Panc1 (cell line): ENCODE data around the gene THRB. TPM values are rescaled to one million over a fixed set of nuclear protein-coding genes. Genes with fewer than 3 reads are reported as not detected.

Experiments used
- ATAC-seq: fragments of 200-7000 bp; cut with Tn5 transposase; 2 replicates; pipeline ENCODE4 v1.9.1; 2020; ENCODE audit warnings: mild to moderate bottlenecking, moderate library complexity
- BruUV-seq: library from RNA; stranded (reverse); fragments of 400-500 nt; replicated peaks from 2 replicates; lab custom pipeline; 2021; lab: Mats Ljungman, UMichigan
- CTCF ChIA-PET: fragments of 300-600 bp; sonication (Branson Sonifier 250); formaldehyde crosslinking; loops from one replicate; lab custom pipeline; 2022; ENCODE audit warnings: antibody characterized with exemption; lab: Charles Lee
- POLR2A ChIA-PET: fragments of 300-600 bp; sonication (Branson Sonifier 250); formaldehyde crosslinking; loops from one replicate; lab custom pipeline; 2022; ENCODE audit warnings: antibody characterized with exemption; lab: Charles Lee
- DNase-seq: peaks from one replicate; pipeline ENCODE4 v3.0.0-alpha.2; 2010; ENCODE audit warnings: low read depth, low spot score
- H3K27ac ChIP-seq: 2 replicates; pipeline ENCODE4 v1.5.1; 2011; ENCODE audit warnings: mild to moderate bottlenecking, low read length, inconsistent platforms
- H3K27me3 ChIP-seq: fragments of 200-500 bp; sonication (Bioruptor generic); 2 replicates; pipeline ENCODE4 v1.6.0; 2014; ENCODE audit warnings: low read length, inconsistent platforms; ENCODE audit not compliant: control insufficient read depth, insufficient read depth
- H3K36me3 ChIP-seq: fragments of 200-500 bp; sonication (Bioruptor generic); 2 replicates; pipeline ENCODE4 v1.5.1; 2014; ENCODE audit warnings: inconsistent platforms, mild to moderate bottlenecking, low read length, moderate library complexity; ENCODE audit not compliant: control insufficient read depth, insufficient read depth
- H3K4me1 ChIP-seq: 2 replicates; pipeline ENCODE4 v1.5.1; 2011; ENCODE audit warnings: inconsistent platforms, mild to moderate bottlenecking, low read length, moderate library complexity; ENCODE audit not compliant: control insufficient read depth, insufficient read depth
- H3K4me3 ChIP-seq, 2 experiments: 2 replicates each; pipeline ENCODE4 v1.5.1; 2011 to 2012; ENCODE audit warnings: low read depth in 2 of 2, low read length in 2 of 2, mild to moderate bottlenecking in 2 of 2, inconsistent platforms in 1 of 2, moderate library complexity in 1 of 2
- H3K9me3 ChIP-seq: fragments of 200-500 bp; sonication (Bioruptor generic); 2 replicates; pipeline ENCODE4 v1.5.1; 2014; ENCODE audit warnings: low read depth, mild to moderate bottlenecking, inconsistent platforms, low read length, moderate library complexity; ENCODE audit not compliant: control insufficient read depth, insufficient read depth
- POLR2AphosphoS5 ChIP-seq: IDR thresholded peaks from 2 replicates; pipeline ENCODE4 v1.6.1; 2012; ENCODE audit warnings: mild to moderate bottlenecking, low read depth, low read length, moderate library complexity
- SIN3A ChIP-seq: IDR thresholded peaks from 2 replicates; pipeline ENCODE4 v1.6.1; 2012; ENCODE audit warnings: low read depth, mild to moderate bottlenecking, low read length, moderate library complexity, borderline replicate concordance; ENCODE audit not compliant: insufficient read depth
- TCF7L2 ChIP-seq: IDR thresholded peaks from 2 replicates; pipeline ENCODE4 v1.6.1; 2011; ENCODE audit warnings: mild to moderate bottlenecking, low read depth, low read length, inconsistent platforms
- in situ Hi-C: cut with HindIII; loops from 2 replicates; pipeline ENCODE4 v1.10.0; 2016; ENCODE audit warnings: low sequenced_read_pairs, low pct_unique_long_range_greater_than_20kb
- intact Hi-C: fragments of 100-400 bp; cut with micrococcal nuclease; formaldehyde crosslinking; loops from one replicate; pipeline ENCODE4 v1.10.0; 2022; ENCODE audit not compliant: unreplicated experiment
- total RNA-seq: library from RNA; stranded (reverse); gene quantifications from one replicate; pipeline ENCODE4 v1.2.1, GENCODE V29; 2021; ENCODE audit not compliant: unreplicated experiment
- TF ChIP-seq, protein P1 (sequence below), 2 experiments: IDR thresholded peaks; 2 replicates each; pipeline ENCODE4 v1.6.1; 2011 to 2012; ENCODE audit warnings: low read depth in 2 of 2, control low read depth in 1 of 2, low read length in 1 of 2, mild to moderate bottlenecking in 1 of 2, moderate library complexity in 1 of 2; ENCODE audit not compliant: insufficient read depth in 1 of 2
- TF ChIP-seq, protein P2 (sequence below): fragments of 450-650 bp; IDR thresholded peaks from 2 replicates; pipeline ENCODE4 v1.5.1; 2017; ENCODE audit warnings: mild to moderate bottlenecking

The THRB gene
- total RNA-seq, 1 experiment from 2014 or later = 3.9 TPM

DNA sequence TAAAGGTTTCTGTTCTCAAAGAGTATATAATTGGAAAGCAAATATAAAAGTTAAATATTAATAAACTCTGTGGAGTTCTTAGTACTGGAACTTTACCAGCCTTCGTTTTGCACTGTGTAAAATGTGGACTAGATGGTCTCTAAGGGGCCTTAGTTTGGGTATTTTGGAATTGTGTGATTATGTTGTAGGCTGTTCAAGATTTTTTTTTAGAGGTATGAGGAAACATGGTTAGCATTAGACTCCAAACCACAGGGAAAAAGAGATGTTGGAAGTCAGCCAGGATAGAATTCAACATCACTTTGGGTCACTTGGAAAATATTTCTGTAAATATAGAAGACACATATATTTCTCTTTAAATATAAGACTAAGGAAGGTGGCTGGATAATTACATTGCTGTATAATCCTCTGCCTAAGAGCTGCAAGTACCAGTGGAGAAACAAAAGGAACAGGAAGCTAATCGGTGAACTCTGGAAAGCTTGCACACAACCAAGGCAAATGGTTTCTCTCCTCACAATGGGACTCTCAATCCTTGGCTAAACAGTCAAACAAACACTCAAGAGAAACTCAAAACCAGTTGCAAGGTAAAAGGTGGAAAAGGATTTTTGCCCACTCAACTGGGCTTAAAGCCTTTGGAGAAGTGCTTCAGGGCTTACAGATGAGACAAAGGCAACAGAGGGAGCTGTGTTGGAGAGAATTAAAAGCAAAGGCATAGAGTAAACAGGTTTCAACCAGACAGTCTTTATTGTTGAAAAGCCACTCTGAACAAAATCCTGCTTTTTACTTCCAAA, 407.8 kb downstream of the THRB start:
- Histone ChIP-seq H3K9me3 (no peaks in the 10 kb centered on the region), H3K27me3 (no peaks in the 10 kb centered on the region), H3K27ac (no peak overlapping the region), H3K4me3 (no peak overlapping the region), H3K36me3 (no peaks in the 10 kb centered on the region), H3K4me1 (no peaks in the 10 kb centered on the region)
- CTCF ChIA-PET = no interaction called here
- BruUV-seq = no TSS peak
- no peak for DNase-seq
- TF ChIP-seq TCF7L2 (no peak), SIN3A (no peak), POLR2AphosphoS5 (no peak)
- TF ChIP-seq, protein P1, sequence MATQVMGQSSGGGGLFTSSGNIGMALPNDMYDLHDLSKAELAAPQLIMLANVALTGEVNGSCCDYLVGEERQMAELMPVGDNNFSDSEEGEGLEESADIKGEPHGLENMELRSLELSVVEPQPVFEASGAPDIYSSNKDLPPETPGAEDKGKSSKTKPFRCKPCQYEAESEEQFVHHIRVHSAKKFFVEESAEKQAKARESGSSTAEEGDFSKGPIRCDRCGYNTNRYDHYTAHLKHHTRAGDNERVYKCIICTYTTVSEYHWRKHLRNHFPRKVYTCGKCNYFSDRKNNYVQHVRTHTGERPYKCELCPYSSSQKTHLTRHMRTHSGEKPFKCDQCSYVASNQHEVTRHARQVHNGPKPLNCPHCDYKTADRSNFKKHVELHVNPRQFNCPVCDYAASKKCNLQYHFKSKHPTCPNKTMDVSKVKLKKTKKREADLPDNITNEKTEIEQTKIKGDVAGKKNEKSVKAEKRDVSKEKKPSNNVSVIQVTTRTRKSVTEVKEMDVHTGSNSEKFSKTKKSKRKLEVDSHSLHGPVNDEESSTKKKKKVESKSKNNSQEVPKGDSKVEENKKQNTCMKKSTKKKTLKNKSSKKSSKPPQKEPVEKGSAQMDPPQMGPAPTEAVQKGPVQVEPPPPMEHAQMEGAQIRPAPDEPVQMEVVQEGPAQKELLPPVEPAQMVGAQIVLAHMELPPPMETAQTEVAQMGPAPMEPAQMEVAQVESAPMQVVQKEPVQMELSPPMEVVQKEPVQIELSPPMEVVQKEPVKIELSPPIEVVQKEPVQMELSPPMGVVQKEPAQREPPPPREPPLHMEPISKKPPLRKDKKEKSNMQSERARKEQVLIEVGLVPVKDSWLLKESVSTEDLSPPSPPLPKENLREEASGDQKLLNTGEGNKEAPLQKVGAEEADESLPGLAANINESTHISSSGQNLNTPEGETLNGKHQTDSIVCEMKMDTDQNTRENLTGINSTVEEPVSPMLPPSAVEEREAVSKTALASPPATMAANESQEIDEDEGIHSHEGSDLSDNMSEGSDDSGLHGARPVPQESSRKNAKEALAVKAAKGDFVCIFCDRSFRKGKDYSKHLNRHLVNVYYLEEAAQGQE (IDR thresholded peaks at IDR 0.05; ENCODE audit: insufficient read depth in 1 of 2, low read depth in 2 of 2, low read length in 1 of 2) = no peak
- TF ChIP-seq, protein P2, sequence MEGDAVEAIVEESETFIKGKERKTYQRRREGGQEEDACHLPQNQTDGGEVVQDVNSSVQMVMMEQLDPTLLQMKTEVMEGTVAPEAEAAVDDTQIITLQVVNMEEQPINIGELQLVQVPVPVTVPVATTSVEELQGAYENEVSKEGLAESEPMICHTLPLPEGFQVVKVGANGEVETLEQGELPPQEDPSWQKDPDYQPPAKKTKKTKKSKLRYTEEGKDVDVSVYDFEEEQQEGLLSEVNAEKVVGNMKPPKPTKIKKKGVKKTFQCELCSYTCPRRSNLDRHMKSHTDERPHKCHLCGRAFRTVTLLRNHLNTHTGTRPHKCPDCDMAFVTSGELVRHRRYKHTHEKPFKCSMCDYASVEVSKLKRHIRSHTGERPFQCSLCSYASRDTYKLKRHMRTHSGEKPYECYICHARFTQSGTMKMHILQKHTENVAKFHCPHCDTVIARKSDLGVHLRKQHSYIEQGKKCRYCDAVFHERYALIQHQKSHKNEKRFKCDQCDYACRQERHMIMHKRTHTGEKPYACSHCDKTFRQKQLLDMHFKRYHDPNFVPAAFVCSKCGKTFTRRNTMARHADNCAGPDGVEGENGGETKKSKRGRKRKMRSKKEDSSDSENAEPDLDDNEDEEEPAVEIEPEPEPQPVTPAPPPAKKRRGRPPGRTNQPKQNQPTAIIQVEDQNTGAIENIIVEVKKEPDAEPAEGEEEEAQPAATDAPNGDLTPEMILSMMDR = no peak
- POLR2A ChIA-PET = no interaction called here
- ATAC-seq = no peak
- intact Hi-C loops (no loop called here), in situ Hi-C loops (no loop called here)

DNA sequence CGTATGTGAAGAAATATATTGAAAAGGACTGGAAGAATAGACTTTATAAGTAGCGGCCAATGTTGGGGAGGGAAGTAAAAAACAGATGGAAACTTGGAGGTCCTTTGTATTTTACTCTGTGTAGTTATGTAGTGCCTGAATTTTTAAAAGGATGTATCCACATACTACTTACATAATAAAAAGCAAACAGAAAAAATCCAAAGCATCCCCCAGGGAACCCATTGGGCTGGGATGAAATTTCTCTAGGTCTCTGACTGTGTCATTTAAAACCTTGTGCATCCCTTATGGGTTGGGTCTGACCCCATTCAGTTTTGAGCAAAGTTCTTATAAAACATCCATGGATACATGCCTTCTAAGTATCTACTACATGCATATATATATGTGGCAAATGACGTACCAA, 408.4 kb downstream of the THRB start:
- Histone ChIP-seq H3K36me3 (no peaks in the 10 kb centered on the region), H3K9me3 (no peaks in the 10 kb centered on the region), H3K27me3 (no peaks in the 10 kb centered on the region), H3K27ac (no peak overlapping the region), H3K4me3 (no peak overlapping the region), H3K4me1 (no peaks in the 10 kb centered on the region)
- no peak for ATAC-seq
- no peak for DNase-seq
- in situ Hi-C loops (no loop called here), intact Hi-C loops (no loop called here)
- ChIA-PET CTCF (no interaction called here), POLR2A (no interaction called here)
- TF ChIP-seq, protein P2 = no peak
- TF ChIP-seq SIN3A = no peak
- TF ChIP-seq POLR2AphosphoS5 = no peak
- TF ChIP-seq TCF7L2 = no peak
- TF ChIP-seq, protein P1 (IDR thresholded peaks at IDR 0.05; ENCODE audit: insufficient read depth in 1 of 2, low read depth in 2 of 2, low read length in 1 of 2) = no peak
- no TSS peak for BruUV-seq
